ENCODE results near the gene WDR82. TPM values are rescaled to one million over a fixed set of nuclear protein-coding genes. Genes with fewer than 3 reads are reported as not detected.
A peak's percentile ranks its signal among the peaks of the same experiment; 100 is the strongest.

Gene WDR82
- total and polyA plus RNA-seq, 2 of the 8 experiments (the other 6 are each of a cell fraction or from before 2014, with no cell fraction given): 33.5 to 82.7 TPM

DNA sequence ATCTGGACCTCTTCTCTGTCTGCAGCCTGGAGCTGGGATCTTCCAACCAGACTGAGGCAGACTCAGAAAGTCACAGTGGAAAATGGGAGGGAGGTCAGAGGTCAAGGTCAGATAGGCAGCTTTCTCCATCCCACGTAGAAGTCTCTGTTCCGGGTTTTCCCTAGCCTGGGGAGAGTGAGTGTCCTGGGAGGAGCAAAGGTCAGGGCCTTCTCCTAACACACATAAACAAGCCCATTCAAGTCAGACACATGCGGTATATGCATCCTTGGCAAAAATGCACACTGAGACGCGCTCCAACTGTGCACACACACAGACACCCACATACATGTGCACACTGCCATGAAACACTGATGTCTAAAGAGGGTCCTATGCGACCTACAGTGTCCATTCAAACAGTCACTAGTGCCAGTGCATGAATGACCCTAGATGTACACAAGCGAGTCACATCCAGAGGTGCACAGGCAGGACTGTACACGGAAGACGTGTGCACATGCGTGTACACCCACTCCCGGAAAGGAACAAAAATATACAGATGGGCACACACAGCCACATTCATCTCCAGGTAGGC, 40.2 kb downstream of the WDR82 start:
- CTCF ChIA-PET (ENCODE audit: partially characterized antibody): interaction anchor here (0.7 to 14.4 kb wide), 12 partner anchors 6 to 224 kb away, joined by 3 to 336 read pairs (median 6); partner anchors contain the start of genes PPM1M, TLR9 and WDR82
- no peak for FAIRE-seq
- peak overlapping the region; percentile 24 for H3K56ac ChIP-seq (replicated peaks; ENCODE audit: insufficient read length, low read depth, low read length)
- H2AK5ac ChIP-seq (ENCODE audit: low read depth, low read length): peak overlapping the region; percentile 54
- H3K36me3 ChIP-seq (ENCODE audit: control insufficient read depth in 2 of 4, insufficient read depth in 4 of 4, low read length in 3 of 4): no peaks in the 10 kb centered on the region
- H2BK20ac ChIP-seq (ENCODE audit: low read length): no peak overlapping the region
- H3K9ac ChIP-seq (replicated peaks in 1 of 4; ENCODE audit: extremely low read depth in 1 of 4, low read depth in 3 of 4, low read length in 3 of 4): peak overlapping the region in 2 of 4 experiments; percentile 25 to 61; a peak in 3 of 7 replicates
- H3K27ac ChIP-seq (ENCODE audit: low read depth, low read length): no peak overlapping the region
- H3K4me1 ChIP-seq (replicated peaks in 1 of 4; ENCODE audit: control insufficient read depth in 3 of 4, insufficient read depth in 4 of 4, low read length in 3 of 4): peaks cover 15 to 42% (median 28%) of the 10 kb centered on the region in 4 experiments
- peak overlapping the region; percentile 78 for H3K14ac ChIP-seq (ENCODE audit: insufficient read length)
- POLR2A ChIA-PET (ENCODE audit: partially characterized antibody): interaction anchor here (0.7 to 6.5 kb wide), 15 partner anchors 7 to 246 kb away, joined by 3 to 69 read pairs (median 4); partner anchors contain the start of genes GLYCTK, PPM1M, RPL29 and TLR9
- no peaks in the 10 kb centered on the region for H3K27me3 ChIP-seq (replicated peaks in 1 of 4; ENCODE audit: control insufficient read depth in 3 of 4, extremely low read depth in 1 of 4, insufficient read depth in 3 of 4, low read length in 3 of 4)
- H4K5ac ChIP-seq (ENCODE audit: insufficient read length, low read depth, low read length): peak overlapping the region; percentile 16
- H3K9me3 ChIP-seq (ENCODE audit: insufficient read depth in 2 of 2, low read depth in 1 of 2, low read length in 1 of 2): no peaks in the 10 kb centered on the region
- peak overlapping the region; percentile 21; the same call in 1 of the 2 replicates for H2BK15ac ChIP-seq (ENCODE audit: low read length)
- peaks cover 9% of the 10 kb centered on the region for H3K23me2 ChIP-seq (ENCODE audit: low read depth, low read length)
- H4K8ac ChIP-seq (ENCODE audit: extremely low read depth, insufficient read depth, low read length): no peak overlapping the region; the same call in 1 of the 2 replicates
- H3K79me1 ChIP-seq (ENCODE audit: low read depth, low read length): peaks cover 15% of the 10 kb centered on the region
- peak overlapping the region; percentile 72 to 95 (median 91) for H3K4me3 ChIP-seq (ENCODE audit: extremely low read depth in 1 of 4, insufficient read depth in 2 of 4, low read depth in 3 of 4, low read length in 4 of 4)
- H3K23ac ChIP-seq (ENCODE audit: insufficient read length): peak overlapping the region; percentile 93
- H3K4ac ChIP-seq (replicated peaks; ENCODE audit: insufficient read length, low read depth, low read length): peak overlapping the region; percentile 3
- H4K91ac ChIP-seq (replicated peaks; ENCODE audit: insufficient read length, low read length): peak overlapping the region; percentile 78
- peaks cover 2 to 7% of the 10 kb centered on the region in 2 experiments for H4K20me1 ChIP-seq (replicated peaks in 1 of 2; ENCODE audit: control insufficient read depth in 1 of 2, insufficient read depth in 2 of 2, low read length in 2 of 2)
- WGBS, 2 experiments (ENCODE audit: extremely low coverage in 1 of 2, insufficient coverage in 1 of 2, insufficient read length in 1 of 2, insufficient replicate concordance in 2 of 2, low coverage in 1 of 2, low lambda C conversion rate in 2 of 2, missing lambda C conversion rate in 1 of 2): 34% methylated on average over 11 of the region's 11 CpGs; no CpG with 5 or more reads in 1 of the 2 experiments
- H3K18ac ChIP-seq (ENCODE audit: extremely low read depth, low read length): peak overlapping the region; percentile 65
- H2BK5ac ChIP-seq (ENCODE audit: low read depth, low read length): peak overlapping the region; percentile 96; the same call in 1 of the 2 replicates
- H2BK12ac ChIP-seq (ENCODE audit: low read depth, low read length): peak overlapping the region; percentile 28; the same call in 1 of the 2 replicates
- peak in 1 of 2 experiments; percentile 59 for DNase-seq (ENCODE audit: low read depth in 1 of 2, low spot score in 2 of 2)
- no peak overlapping the region for H2AFZ ChIP-seq (ENCODE audit: low read length)
- peak overlapping the region; percentile 78 to 98 for H3K4me2 ChIP-seq (ENCODE audit: insufficient read depth in 1 of 2, low read depth in 2 of 2, low read length in 2 of 2)
- H3K79me2 ChIP-seq (ENCODE audit: control insufficient read depth in 1 of 2, insufficient read depth in 2 of 2, low read length in 2 of 2): peaks cover 0 to 15% of the 10 kb centered on the region in 2 experiments; a peak in 2 of 4 replicates
- H2BK120ac ChIP-seq (replicated peaks; ENCODE audit: low read depth, low read length): peak overlapping the region; percentile 73
- TF ChIP-seq SP1 (IDR thresholded peaks at IDR 0.05; ENCODE audit: low read depth, low read length) (peak; percentile 89), NRF1 (IDR thresholded peaks at IDR 0.05; ENCODE audit: low read depth, low read length) (no peak), TAF7 (optimal IDR thresholded peaks at IDR 0.05; ENCODE audit: borderline replicate concordance, low read depth, low read length) (no peak), SIX5 (IDR thresholded peaks at IDR 0.05; ENCODE audit: low read depth, low read length) (no peak), CEBPB (IDR thresholded peaks at IDR 0.05; ENCODE audit: low read depth, low read length) (no peak), TEAD4 (IDR thresholded peaks at IDR 0.05; ENCODE audit: low read depth, low read length) (no peak), POLR2AphosphoS5 (IDR thresholded peaks at IDR 0.05; ENCODE audit: low read depth, low read length) (no peak), KDM1A (IDR thresholded peaks at IDR 0.05; ENCODE audit: borderline replicate concordance, low read length) (peak; percentile 95; the same call in 1 of the 2 replicates), PHF8 (conservative IDR thresholded peaks at IDR 0.05; ENCODE audit: low read depth, low read length) (no peak), KDM4A (IDR thresholded peaks at IDR 0.05; ENCODE audit: low read depth, low read length, severe bottlenecking) (no peak), ASH2L (IDR thresholded peaks at IDR 0.05; ENCODE audit: low read length) (peak; percentile 24), TAF1 (IDR thresholded peaks at IDR 0.05; ENCODE audit: low read depth, low read length) (0 out of 2 replicates have a peak, but pooled peaks have one; percentile 13), GTF2F1 (IDR thresholded peaks at IDR 0.05; ENCODE audit: borderline replicate concordance, low read depth, low read length) (no peak)
